GM18526 (cell line): Measurements from ENCODE around the gene TRIP4.

Experiments used
- POLR2A ChIP-seq: IDR thresholded peaks from 3 replicates; pipeline ENCODE4 v1.6.1; 2011; ENCODE audit not compliant: insufficient read length; ENCODE audit errors: extremely low read depth

TRIP4 gene

GRCh38 chr15:64490598-64491259 is 103.1 kb downstream of the TRIP4 start:
- TF ChIP-seq POLR2A = no peak

- TF ChIP-seq POLR2A = no peak
These were observed 106.0 kb downstream of the TRIP4 start for GRCh38 chr15:64493641-64494040.

GRCh38 chr15:64500695-64501395 is 113.2 kb downstream of the TRIP4 start:
- TF ChIP-seq POLR2A = no peak

GRCh38 chr15:64501396-64501715 is 113.7 kb downstream of the TRIP4 start:
- no peak for TF ChIP-seq POLR2A

GRCh38 chr15:64502151-64502550 is 114.5 kb downstream of the TRIP4 start:
- TF ChIP-seq POLR2A = no peak

- TF ChIP-seq POLR2A = no peak
These were observed 114.9 kb downstream of the TRIP4 start for GRCh38 chr15:64502551-64502950.

GRCh38 chr15:64503197-64503596 is 115.6 kb downstream of the TRIP4 start:
- no peak for TF ChIP-seq POLR2A

- TF ChIP-seq POLR2A = no peak
These were observed 116.0 kb downstream of the TRIP4 start for GRCh38 chr15:64503640-64504039.
